Measurements from ENCODE around the gene IFI6.

Gene IFI6

GRCh38 chr1:27669876-27670275 is 2.1 kb downstream of the IFI6 start:
- DNase-seq = no peak

GRCh38 chr1:27668808-27669723 is 2.9 kb downstream of the IFI6 start:
- DNase-seq = peak; percentile 93 to 96

- DNase-seq = no peak
Measured at GRCh38 chr1:27668121-27668807, 3.7 kb downstream of the IFI6 start.

- DNase-seq = no peak
Measured at GRCh38 chr1:27666791-27667254, 5.2 kb downstream of the IFI6 start.

GRCh38 chr1:27666294-27666693 is 5.7 kb downstream of the IFI6 start:
- DNase-seq = no peak

- DNase-seq = no peak
Measured at GRCh38 chr1:27665016-27665651, 6.9 kb downstream of the IFI6 start.

- no peak for DNase-seq
Measured at GRCh38 chr1:27664291-27664690, 7.7 kb downstream of the IFI6 start.

GRCh38 chr1:27662707-27663393 is 9.1 kb downstream of the IFI6 start:
- DNase-seq = peak; percentile 95 to 96

- DNase-seq = no peak
Measured at GRCh38 chr1:27662261-27662660, 9.7 kb downstream of the IFI6 start.

GRCh38 chr1:27661412-27662075 is 10.4 kb downstream of the IFI6 start:
- DNase-seq = no peak

GRCh38 chr1:27660300-27660835 is 11.6 kb downstream of the IFI6 start:
- no peak for DNase-seq

GRCh38 chr1:27659497-27660299 is 12.3 kb downstream of the IFI6 start:
- DNase-seq = peak; percentile 87 to 90

GRCh38 chr1:27658951-27659496 is 13.0 kb downstream of the IFI6 start:
- DNase-seq = peak; percentile 33 to 40

- no peak for DNase-seq
Measured at GRCh38 chr1:27656157-27656893, 15.7 kb downstream of the IFI6 start.

GRCh38 chr1:27655151-27655937 is 16.6 kb downstream of the IFI6 start:
- no peak for DNase-seq

GRCh38 chr1:27652111-27652864 is 19.7 kb downstream of the IFI6 start:
- no peak for DNase-seq

- DNase-seq = no peak
Measured at GRCh38 chr1:27650539-27651175, 21.3 kb downstream of the IFI6 start.

GRCh38 chr1:27650171-27650538 is 21.8 kb downstream of the IFI6 start:
- no peak for DNase-seq
